ENCODE measurements around the gene CCDC142.
A peak's percentile ranks its signal among the peaks of the same experiment; 100 is the strongest.

GRCh38 chr2:74529357-74530238 is 46.8 kb upstream of the CCDC142 start, which contains the start of the genes AUP1 and HTRA2:
- TF ChIP-seq, protein P1, sequence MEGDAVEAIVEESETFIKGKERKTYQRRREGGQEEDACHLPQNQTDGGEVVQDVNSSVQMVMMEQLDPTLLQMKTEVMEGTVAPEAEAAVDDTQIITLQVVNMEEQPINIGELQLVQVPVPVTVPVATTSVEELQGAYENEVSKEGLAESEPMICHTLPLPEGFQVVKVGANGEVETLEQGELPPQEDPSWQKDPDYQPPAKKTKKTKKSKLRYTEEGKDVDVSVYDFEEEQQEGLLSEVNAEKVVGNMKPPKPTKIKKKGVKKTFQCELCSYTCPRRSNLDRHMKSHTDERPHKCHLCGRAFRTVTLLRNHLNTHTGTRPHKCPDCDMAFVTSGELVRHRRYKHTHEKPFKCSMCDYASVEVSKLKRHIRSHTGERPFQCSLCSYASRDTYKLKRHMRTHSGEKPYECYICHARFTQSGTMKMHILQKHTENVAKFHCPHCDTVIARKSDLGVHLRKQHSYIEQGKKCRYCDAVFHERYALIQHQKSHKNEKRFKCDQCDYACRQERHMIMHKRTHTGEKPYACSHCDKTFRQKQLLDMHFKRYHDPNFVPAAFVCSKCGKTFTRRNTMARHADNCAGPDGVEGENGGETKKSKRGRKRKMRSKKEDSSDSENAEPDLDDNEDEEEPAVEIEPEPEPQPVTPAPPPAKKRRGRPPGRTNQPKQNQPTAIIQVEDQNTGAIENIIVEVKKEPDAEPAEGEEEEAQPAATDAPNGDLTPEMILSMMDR (IDR thresholded peaks at IDR 0.05), result no peak
- peak in 1 of 2 donors; percentile 78 for TF ChIP-seq POLR2A (IDR thresholded peaks at IDR 0.05)

All from thyroid gland (tissue), 4 donors.